ENCODE measurements around the gene NCAPH2.

GRCh38 chr22:50487290-50488005 lies 20.6 kb upstream of the NCAPH2 start:
- TF ChIP-seq ZFP37 (tag by site-specific recombination; IDR thresholded peaks at IDR 0.05) (no peak), CTCF (tag by site-specific recombination; IDR thresholded peaks at IDR 0.05) (no peak), ZNF777 (tag by site-specific recombination; IDR thresholded peaks at IDR 0.05; ENCODE audit: borderline replicate concordance) (no peak)
